GM21515 (cell line): ENCODE data around the gene NARF.
"Not testable (repeated sequence)": the region's sequence is repeated elsewhere in the genome, so short reads cannot be mapped to it uniquely, and the experiment has no call there.

Source experiments
- ATAC-seq: cut with Tn5 transposase; IDR thresholded peaks from one replicate; pipeline ENCODE4 v1.9.1; 2021; ENCODE audit not compliant: unreplicated experiment

NARF gene

GRCh38 chr17:82529914-82530300 is 71.4 kb downstream of the NARF start:
- no peak for ATAC-seq

GRCh38 chr17:82531431-82531881 is 72.9 kb downstream of the NARF start:
- no peak for ATAC-seq

- ATAC-seq = no peak
Observed at GRCh38 chr17:82534401-82534812, 75.9 kb downstream of the NARF start.

DNA sequence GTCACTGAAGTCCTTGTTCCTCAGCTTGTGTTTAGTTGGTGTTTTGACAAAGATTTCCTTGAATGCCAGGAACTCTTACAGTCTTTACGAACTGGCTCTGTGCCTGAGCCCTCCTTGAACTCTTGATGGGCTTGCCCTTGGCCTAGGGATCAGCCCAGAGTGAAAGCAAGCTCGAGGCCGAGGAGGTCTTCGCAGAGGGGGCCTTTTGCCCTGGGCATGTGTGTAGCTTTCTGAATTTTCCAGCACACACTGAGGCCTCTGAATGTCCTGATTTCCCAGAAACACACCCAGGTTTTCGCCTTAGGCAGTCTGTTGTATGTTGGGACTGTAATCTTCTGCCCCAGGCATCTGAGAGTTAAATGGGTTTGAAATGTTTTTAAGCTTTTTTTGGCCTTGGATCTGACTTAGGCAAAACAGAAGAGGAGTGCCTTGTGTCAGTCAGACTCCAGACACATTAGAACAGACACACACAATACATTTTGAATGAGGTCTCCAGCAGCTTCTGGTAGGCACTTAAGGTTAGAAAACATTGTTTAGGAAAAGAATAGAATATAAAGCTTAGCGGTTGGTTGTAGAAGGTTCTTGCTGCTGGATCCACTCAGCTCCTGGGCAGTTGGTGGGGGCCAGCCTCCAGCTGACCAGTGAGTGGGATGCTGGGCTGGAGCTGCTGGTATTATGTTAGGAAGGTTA is 78.1 kb downstream of the NARF start:
- ATAC-seq = no peak

DNA sequence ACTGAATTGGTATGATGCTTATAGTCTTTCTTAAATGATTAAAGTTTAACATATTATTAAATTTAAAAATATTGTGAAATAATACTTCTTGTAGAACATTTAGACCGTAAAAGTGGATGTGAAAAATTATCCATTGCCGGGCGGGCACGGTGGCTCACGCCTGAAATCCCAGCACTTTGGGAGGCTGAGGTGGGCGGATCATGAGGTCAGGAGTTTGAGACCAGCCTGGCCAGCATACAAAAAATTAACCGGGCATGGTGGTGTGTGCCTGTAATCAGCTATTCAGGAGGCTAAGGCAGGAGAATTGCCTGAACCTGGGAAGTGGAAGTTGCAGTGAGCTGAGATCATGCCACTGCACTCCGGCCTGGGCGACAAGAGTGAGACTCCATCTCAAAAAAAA is 78.7 kb downstream of the NARF start:
- ATAC-seq = not testable (repeated sequence)

GRCh38 chr17:82539076-82539475 is 80.5 kb downstream of the NARF start:
- not testable (repeated sequence) for ATAC-seq
